ENCODE data around the gene CHMP6.

Gene CHMP6

GRCh38 chr17:80955671-80956280 is 35.9 kb upstream of the CHMP6 start:
- no peak for FAIRE-seq
- no peak for DNase-seq (ENCODE audit: extremely low spot score, insufficient read length, low read depth)

GRCh38 chr17:80956321-80957190 is 35.1 kb upstream of the CHMP6 start:
- FAIRE-seq (no peak), DNase-seq (ENCODE audit: extremely low spot score, insufficient read length, low read depth) (no peak)

GRCh38 chr17:80957461-80957941 is 34.1 kb upstream of the CHMP6 start:
- no peak for DNase-seq (ENCODE audit: extremely low spot score, insufficient read length, low read depth)
- FAIRE-seq: no peak

- DNase-seq (ENCODE audit: extremely low spot score, insufficient read length, low read depth): no peak
- no peak for FAIRE-seq
These were observed 32.2 kb upstream of the CHMP6 start for GRCh38 chr17:80959330-80960036.

- no peak for DNase-seq (ENCODE audit: extremely low spot score, insufficient read length, low read depth)
- FAIRE-seq: no peak
These were observed 31.4 kb upstream of the CHMP6 start for GRCh38 chr17:80960037-80960796.

- no peak for FAIRE-seq
These were observed 30.7 kb upstream of the CHMP6 start for GRCh38 chr17:80960797-80961452.

GRCh38 chr17:80961541-80962330 is 29.9 kb upstream of the CHMP6 start:
- no peak for FAIRE-seq

More at GRCh38 chr17:80960797-80961452, 30.7 kb upstream of the CHMP6 start:
- no peak for DNase-seq (ENCODE audit: extremely low spot score, insufficient read length, low read depth)

GRCh38 chr17:80962356-80963329 is 29.0 kb upstream of the CHMP6 start:
- DNase-seq (ENCODE audit: extremely low spot score, insufficient read length, low read depth): no peak
- FAIRE-seq: no peak

More at GRCh38 chr17:80961541-80962330, 29.9 kb upstream of the CHMP6 start:
- DNase-seq (ENCODE audit: extremely low spot score, insufficient read length, low read depth): no peak

GRCh38 chr17:80963812-80964543 is 27.7 kb upstream of the CHMP6 start:
- FAIRE-seq: no peak
- DNase-seq (ENCODE audit: extremely low spot score, insufficient read length, low read depth): no peak

GRCh38 chr17:80964544-80964856 is 27.1 kb upstream of the CHMP6 start:
- no peak for FAIRE-seq
- DNase-seq (ENCODE audit: extremely low spot score, insufficient read length, low read depth): no peak

- DNase-seq (ENCODE audit: extremely low spot score, insufficient read length, low read depth) (no peak), FAIRE-seq (no peak)
These were observed 26.6 kb upstream of the CHMP6 start for GRCh38 chr17:80964859-80965580.

GRCh38 chr17:80965606-80966005 is 26.0 kb upstream of the CHMP6 start:
- FAIRE-seq (no peak), DNase-seq (ENCODE audit: extremely low spot score, insufficient read length, low read depth) (no peak)

- DNase-seq (ENCODE audit: extremely low spot score, insufficient read length, low read depth) (no peak), FAIRE-seq (no peak)
These were observed 24.2 kb upstream of the CHMP6 start for GRCh38 chr17:80967404-80967872.

GRCh38 chr17:80968602-80969029 is 23.0 kb upstream of the CHMP6 start:
- DNase-seq (ENCODE audit: extremely low spot score, insufficient read length, low read depth) (no peak), FAIRE-seq (no peak)

GRCh38 chr17:80969030-80969673 is 22.5 kb upstream of the CHMP6 start:
- FAIRE-seq: no peak
- DNase-seq (ENCODE audit: extremely low spot score, insufficient read length, low read depth): no peak

- DNase-seq (ENCODE audit: extremely low spot score, insufficient read length, low read depth): no peak
- no peak for FAIRE-seq
These were observed 22.0 kb upstream of the CHMP6 start for GRCh38 chr17:80969674-80970043.
